GM19238 (cell line): ENCODE data around the gene REV3L.
"Not testable (repeated sequence)": the region's sequence is repeated elsewhere in the genome, so short reads cannot be mapped to it uniquely, and the experiment has no call there.

ENCODE experiments used
- DNase-seq: peaks from one replicate; pipeline ENCODE4 v3.0.0; 2011; ENCODE audit warnings: low spot score; ENCODE audit not compliant: insufficient read length

REV3L gene, protein sequence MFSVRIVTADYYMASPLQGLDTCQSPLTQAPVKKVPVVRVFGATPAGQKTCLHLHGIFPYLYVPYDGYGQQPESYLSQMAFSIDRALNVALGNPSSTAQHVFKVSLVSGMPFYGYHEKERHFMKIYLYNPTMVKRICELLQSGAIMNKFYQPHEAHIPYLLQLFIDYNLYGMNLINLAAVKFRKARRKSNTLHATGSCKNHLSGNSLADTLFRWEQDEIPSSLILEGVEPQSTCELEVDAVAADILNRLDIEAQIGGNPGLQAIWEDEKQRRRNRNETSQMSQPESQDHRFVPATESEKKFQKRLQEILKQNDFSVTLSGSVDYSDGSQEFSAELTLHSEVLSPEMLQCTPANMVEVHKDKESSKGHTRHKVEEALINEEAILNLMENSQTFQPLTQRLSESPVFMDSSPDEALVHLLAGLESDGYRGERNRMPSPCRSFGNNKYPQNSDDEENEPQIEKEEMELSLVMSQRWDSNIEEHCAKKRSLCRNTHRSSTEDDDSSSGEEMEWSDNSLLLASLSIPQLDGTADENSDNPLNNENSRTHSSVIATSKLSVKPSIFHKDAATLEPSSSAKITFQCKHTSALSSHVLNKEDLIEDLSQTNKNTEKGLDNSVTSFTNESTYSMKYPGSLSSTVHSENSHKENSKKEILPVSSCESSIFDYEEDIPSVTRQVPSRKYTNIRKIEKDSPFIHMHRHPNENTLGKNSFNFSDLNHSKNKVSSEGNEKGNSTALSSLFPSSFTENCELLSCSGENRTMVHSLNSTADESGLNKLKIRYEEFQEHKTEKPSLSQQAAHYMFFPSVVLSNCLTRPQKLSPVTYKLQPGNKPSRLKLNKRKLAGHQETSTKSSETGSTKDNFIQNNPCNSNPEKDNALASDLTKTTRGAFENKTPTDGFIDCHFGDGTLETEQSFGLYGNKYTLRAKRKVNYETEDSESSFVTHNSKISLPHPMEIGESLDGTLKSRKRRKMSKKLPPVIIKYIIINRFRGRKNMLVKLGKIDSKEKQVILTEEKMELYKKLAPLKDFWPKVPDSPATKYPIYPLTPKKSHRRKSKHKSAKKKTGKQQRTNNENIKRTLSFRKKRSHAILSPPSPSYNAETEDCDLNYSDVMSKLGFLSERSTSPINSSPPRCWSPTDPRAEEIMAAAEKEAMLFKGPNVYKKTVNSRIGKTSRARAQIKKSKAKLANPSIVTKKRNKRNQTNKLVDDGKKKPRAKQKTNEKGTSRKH (N-terminal part only)

DNA sequence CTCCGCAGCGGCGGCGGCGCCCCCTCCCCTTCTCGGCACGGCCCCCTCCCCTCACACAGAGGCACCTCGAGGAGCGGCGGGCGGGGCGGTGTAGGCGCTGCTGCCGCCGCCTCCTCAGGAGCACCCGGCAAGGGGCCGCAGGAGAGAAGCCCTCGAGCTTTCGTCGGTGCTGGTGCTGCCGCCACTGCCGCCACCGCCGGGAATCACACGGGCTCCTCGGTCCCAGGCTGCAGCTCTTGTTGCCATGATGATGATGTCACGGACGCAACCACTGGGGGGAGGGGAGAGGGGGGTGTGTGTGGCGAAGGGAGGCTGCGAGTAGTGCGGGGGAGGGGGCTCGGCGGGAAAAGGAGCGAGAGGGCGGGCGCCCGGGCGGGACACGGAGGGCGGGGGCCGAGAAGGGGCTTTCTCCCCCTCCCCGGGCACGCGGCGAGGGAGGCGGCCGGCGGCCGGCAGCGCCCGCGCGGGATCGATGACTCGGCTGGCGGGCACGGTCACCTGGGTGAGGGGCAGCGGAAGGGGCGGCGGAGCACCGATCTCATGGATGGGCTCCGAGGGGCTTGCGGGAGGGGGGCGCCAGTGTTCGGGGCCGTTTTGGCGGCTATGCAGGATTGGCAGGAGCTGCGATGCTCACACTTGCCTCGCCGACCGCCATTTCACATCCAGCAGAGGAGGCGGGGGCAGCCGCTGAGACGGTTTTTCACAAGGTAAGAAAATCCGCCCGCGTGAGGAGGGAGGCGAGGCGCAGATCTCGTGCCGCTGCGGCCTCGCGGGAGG lies at the start of gene REV3L:
Gene REV3L, minus strand, starts transcription at position 260 of the 777 bp plus-strand sequence. CDS start 330 bp downstream, outside the sequence.
- peak; percentile 52 for DNase-seq

DNA sequence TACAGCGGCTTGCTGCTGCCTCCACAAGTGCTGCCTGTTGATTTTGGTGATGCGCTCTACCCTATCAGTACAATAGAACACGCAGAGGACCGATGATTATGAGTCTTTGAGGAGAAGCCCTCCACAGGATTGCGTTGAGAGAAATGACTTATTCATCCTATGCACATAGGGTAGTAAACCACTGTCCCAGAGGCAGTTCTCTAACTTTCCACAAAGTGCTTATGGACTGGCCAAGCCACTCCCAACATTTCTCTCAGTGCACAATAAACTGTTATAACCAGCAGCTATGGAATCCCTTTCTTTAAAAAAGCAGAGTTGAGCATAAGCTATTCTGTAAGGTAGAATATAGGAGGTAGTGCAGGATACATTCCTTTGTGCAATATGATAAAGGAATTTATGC lies 48.2 kb upstream of the REV3L start:
- no peak for DNase-seq

DNA sequence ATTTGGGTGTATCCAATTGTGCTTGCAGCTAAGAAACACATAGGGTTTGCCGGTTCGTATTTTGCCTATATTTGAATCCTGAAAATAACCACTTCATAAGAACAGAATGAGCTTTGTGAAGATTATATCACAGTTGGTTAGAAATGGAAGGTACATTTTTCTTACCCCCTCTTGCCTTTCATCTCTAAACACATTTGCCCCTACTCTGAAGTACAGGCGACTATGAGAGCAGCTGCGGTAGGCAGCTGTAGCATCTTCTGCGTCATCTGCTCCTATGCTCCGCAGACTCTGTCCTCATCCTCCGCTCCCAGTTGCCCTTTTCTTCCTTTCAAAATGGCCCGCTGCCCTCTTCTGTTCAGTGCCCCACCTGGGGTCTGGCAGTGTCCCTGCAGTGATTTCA lies 47.6 kb upstream of the REV3L start:
- no peak for DNase-seq

DNA sequence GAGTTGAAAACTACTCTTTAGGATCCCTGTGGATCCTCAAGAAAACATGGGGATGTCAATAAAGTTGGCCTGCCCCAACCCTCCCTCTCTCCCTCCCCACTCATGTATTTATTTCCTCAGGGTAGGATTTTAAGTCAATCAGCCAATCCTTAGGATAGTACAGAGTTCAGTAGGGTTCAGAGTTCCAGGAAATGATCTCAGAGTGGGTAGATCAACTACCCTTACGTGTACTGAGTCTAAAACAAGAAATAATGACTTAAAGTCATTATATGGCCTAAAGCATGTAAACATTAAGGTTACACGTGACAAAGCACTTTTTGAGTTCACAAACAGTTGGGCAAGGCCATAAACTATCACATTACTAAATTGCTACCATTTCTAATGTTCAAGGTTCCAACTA lies 47.2 kb upstream of the REV3L start:
- no peak for DNase-seq

DNA sequence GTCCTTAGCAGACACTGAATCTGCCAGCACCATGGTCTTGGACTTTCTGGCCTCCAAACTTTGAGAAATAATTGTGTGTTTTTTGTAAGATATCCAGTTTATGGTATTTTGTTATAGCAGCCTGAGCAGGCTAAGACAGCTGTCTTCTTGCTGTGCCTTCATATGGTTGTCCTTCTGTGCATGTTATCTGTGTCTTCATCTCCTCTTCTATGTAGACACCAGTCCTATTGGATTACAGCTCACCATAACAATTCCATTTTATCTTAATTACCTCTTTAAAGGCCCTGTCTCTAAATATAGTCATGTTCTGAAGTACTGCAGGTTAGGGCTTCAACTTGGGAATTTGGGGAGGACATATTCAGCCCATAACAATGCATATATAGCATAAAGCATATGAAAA lies 44.3 kb upstream of the REV3L start:
- DNase-seq = no peak

DNA sequence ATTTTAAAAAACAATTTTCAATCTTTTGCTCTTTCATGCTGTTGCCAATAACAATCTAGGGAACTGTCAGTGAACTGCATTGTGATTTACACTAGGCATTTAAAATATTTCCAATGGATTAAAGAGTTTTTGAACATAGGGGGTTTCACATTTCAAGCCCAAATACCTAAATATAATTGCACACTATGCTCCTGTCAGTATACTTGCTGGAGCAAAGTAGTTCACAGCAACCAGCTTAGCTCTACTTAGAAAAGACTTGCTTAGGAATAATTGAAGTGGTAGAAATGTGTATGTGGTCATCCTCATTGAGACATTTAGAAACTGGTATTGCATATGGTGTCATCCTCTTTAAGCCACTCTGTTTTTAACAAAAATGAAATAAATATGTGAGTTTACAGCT lies 41.7 kb upstream of the REV3L start:
- no peak for DNase-seq

DNA sequence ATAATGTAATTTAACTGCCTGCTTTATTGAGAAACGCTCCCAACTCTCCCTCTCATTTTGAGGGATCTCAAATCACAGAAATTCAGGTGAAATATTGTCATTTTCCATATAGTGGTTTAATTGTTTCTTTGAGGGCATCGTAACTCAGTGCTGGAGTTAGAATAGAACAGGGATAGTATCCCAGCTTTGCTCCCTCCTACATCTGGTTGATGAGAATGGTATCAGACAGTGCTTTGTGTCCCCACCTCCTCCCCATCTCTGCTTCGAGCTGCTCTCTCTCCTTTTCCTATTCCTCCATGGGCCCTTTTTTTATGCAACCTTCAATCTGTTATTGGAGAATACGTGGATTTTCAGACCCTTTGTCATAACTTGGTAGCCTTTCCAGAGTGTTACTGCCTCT lies 41.2 kb upstream of the REV3L start:
- no peak for DNase-seq

DNA sequence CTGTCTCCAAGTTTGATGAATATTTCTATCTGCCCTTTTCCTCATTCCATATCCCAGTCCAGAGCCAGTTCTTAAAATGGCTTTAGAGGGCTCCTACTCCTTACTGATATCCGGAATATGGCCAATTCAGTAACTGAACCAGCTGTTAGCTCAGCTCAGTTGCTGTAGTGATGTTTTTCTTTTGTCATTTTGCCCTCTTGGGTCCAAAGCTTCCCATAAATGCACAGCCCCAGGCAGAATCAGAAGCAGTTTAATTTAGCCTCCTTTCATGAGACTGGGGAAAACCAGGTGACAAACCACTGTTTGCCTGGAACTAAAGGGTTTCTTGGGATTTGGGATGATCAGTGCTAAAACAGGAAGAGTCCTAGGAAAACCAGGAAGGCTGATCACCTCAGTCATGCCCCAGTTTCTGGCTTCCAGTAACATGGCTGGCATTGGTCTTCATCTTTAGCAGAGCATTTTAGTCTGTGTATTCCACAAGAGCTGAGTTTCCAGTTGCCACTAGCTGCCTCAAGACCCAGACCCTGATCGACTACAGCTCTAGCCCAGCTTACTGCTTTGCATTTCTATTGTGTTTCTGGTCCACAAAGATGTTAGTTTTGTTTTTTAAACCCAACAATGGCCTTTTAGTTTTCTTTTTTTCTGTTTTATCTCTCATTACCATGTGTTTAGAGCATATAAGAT lies 40.6 kb upstream of the REV3L start:
- DNase-seq = no peak

DNA sequence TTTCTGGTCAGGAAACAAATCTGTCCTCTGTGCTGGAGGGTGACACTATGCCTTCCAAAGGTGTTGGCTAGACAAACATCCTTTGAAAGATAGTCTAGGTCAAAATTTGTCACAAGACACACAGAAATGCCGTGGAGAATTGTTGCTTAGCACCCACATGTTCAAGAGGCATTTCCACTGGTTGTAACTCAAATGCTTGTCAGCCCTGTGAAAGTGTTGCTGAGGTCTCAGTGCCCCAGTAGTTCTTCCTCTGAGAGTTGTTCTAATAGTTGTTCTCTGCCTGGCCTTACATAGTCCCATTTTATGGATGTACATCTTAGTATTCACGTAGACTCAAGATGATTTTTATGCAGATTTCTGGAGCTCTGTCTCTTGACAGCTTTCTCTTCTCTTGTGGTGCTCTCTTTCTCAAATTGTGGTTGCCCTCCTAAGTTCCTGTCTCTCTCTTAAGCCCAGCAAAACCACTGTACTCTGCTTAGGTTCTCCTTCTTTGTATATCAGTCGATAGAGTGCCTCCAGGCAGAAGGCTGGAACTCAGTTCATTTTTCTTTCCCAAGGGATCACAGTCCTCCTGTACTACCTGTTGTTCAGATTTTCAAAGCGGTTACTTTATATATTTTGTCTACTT lies 39.5 kb upstream of the REV3L start:
- DNase-seq = no peak

DNA sequence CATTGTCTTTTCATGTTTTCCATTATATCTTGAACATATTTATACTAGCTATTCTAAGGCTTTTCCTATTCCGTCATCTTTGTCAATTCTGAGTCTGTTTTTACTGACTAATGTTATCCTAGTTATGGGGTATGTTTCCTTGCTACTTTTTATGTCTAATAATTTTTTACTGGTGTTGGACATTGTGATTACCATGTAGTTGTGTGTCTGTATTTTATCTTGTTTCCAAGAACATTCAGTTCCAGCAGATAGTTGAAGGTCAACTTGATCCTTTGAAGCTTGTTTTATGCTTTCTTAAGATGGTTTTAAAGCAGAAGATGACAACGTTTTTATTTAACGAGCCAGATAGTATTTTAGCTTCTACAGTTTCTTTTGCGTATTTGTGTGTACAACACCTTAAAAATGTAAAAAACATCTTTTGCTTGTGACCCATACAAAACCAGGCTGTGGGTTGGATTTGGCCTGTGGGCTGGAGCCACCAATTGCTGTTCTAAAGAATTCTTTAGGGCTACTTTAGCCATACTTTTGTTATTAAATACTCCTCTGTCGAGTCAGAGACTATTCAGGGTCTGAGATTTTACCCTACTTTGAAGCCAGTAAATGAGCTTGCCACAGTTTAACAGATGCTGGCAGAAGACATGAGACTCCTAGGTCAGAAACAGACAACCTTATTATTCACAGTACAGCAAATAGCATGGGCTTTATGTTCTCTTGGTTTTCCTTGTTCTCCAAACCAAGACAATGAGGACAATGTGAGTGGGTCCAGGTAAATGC lies 38.7 kb upstream of the REV3L start:
- no peak for DNase-seq

DNA sequence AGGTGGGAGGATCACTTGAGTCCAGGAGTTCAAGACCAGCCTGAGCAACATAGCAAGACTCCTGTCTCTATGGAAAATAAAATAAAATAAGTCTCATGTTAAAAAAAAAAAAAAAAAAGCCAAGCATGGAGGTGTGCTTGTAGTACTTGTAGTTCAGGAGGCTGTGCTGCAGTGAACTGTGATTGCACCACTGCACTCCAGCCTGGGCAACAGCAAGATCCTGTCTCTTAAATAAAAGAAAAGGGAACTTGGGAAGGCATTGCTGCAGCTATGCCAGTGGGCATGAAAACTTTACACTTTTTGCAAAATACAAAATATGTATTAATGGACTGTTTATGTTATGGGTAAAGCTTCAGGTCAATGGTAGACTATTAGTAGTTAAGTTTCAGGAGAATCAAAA lies 37.5 kb upstream of the REV3L start:
- DNase-seq = no peak

DNA sequence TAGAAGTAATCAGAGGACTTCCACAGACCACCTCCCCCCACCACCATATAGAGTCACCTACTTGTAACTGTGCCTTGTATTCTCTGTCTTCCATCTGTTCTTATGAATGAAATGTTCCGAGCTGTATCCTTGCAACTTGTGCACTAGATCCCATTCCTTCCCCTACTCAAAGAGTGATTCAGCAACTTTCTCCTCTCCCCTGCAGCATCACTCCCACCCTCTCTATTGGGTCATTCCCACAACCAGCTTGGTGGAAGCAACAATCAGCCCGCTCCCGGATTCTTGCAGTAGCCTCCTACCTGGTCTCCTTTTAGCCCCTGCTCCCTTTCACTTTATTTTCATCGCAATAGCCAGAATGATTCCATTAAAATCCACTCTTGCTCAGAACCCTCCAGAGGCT lies 34.9 kb upstream of the REV3L start:
- no peak for DNase-seq

DNA sequence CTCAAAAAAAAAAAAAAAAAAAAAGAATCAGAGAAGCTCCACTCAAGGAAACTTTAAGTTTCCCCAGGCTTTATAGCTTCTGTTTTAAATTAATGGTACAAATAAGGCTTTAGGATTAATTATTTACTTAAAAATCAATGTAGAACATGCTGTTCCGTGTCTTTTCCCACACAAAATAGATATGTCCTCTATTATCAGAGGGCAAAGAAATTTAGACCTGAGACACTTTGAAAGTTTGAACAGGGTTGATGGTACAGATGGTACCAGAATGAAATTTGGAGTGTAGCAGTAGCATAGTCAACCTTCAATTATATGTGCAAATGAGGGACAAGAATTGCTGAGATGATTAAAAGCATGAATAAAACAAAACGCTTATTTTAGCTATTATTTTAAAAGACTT lies 32.2 kb upstream of the REV3L start:
- no peak for DNase-seq

DNA sequence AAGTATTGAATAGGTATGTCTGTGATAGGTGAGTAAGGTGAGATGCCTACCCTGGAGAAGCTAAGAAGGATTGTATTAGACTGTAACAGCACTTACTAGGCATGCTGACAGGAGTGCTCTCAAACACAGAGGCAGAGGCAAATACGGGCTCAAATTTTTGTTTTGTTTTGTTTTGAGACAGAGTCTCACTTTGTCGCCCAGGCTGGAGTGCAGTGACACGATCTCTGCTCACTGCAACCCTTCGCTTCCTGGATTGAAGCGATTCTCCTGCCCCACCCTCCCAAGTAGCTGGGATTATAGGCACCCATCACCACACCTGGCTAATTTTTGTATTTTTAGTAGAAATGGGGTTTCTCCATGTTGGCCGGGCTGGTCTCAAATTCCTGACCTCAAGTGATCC lies 31.5 kb upstream of the REV3L start:
- DNase-seq = not testable (repeated sequence)

DNA sequence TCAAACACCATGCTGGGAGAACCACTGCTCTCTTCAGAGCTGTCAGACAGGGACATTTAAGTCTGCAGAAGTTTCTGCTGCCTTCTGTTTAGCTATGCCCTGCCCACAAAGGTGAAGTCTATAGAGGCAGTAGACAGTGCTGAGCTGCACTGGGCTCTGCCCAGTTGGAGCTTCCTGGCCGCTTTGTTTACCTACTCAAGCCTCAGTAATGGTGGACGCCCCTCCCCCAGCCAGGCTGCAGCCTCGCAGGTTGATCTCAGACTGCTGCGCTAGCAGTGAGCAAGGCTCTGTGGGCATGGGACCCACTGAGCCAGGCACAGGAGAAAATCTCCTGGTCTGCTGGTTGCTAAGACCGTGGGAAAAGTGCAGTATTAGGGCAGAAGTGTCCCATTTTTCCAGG lies 24.2 kb upstream of the REV3L start:
- DNase-seq = not testable (repeated sequence)

DNA sequence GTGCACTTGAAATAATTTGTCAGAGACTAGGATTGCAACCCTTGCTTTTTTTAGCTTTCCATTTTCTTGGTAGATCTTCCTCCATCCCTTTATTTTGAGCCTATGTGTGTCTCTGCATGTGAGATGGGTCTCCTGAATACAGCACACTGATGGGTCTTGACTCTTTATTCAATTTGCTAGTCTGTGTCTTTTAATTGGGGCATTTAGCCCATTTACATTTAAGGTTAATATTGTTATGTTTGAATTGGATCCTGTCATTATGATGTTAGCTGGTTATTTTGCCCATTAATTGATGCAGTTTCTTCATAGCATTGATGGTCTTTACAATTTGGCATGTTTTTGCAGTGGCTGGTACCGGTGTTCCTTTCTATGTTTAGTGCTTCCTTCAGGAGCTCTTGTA lies 22.5 kb upstream of the REV3L start:
- not testable (repeated sequence) for DNase-seq

DNA sequence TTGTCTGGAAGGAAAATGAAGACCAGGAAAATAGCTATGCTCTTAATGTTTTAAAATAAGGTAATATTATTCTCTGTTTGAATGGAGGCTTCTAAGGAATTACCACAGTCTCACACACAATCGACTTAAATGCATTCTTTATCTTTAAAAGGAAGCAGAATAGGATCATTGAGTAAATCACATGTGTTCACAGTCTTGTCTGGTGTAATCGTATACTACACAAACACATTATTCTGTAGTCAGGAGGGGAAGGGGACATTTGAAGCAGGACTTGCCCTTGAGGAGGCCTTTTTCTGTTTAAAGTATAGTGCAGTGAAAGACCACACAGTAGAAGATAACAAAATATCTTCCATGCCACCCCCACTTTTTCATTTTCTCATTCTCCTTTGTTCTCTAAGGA lies 20.6 kb upstream of the REV3L start:
- no peak for DNase-seq

DNA sequence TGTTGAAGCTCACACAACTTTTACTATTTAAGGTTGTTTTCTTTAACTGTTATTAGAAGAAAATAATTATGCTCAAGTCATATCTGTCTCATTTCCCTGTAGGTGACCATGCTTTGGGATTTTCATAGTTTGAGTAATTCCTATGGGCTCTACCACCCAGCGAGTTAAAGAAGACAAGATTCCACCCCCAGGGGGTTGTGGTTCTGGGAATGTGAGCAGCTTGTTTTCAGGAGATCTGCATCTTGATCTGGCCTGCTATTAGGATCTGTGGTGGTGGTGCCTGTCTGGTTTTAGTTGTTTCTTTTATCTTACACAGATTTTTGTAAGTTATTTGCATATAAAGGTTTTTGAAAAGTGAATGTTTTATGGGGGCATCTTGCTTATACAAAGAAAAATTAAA lies 20.2 kb upstream of the REV3L start:
- DNase-seq = no peak

DNA sequence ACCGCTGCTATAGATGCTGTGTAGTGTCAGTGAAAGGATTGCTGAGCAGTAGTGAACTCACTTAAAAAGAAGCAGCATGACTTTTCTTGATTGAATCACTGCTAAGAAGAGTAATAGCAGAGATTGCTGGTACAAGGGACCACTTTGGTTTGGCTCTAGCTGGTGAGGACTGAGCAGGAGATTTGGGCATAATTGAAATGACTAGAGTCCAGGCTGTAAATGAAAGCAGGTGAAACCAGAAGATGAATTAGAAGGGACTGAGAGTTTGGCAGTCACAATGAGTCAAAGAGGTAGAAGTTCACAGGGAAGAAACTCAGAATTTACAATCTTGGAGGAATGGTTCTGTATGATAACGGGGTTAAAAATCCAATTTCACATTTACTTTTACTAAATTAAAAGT lies 19.1 kb upstream of the REV3L start:
- DNase-seq = no peak
